Measurements from ENCODE around the gene POGLUT2.

- TF ChIP-seq CTCF (conservative IDR thresholded peaks at IDR 0.05), result no peak
- TF ChIP-seq EZH2 (IDR thresholded peaks at IDR 0.05; ENCODE audit: low read depth), result no peak
Measured at GRCh38 chr13:102742506-102742905, 56.3 kb downstream of the POGLUT2 start.

Data from PC-9 (cell line).